ENCODE measurements around the gene CHPF2.

The CHPF2 gene

GRCh38 chr7:151235091-151235787 lies 3.0 kb downstream of the CHPF2 start:
- no peak for DNase-seq

- DNase-seq, result no peak
Measured at GRCh38 chr7:151236406-151236805, 4.1 kb downstream of the CHPF2 start.

GRCh38 chr7:151237244-151238189 lies 5.2 kb downstream of the CHPF2 start:
- DNase-seq, result no peak

- no peak for DNase-seq
Measured at GRCh38 chr7:151238190-151238810, 6.0 kb downstream of the CHPF2 start.

GRCh38 chr7:151238924-151239836 lies 6.9 kb downstream of the CHPF2 start:
- DNase-seq, result no peak

GRCh38 chr7:151239837-151240459 lies 7.7 kb downstream of the CHPF2 start:
- DNase-seq, result no peak

GRCh38 chr7:151240536-151240935 lies 8.3 kb downstream of the CHPF2 start:
- DNase-seq, result no peak

- DNase-seq, result no peak
Measured at GRCh38 chr7:151240942-151241754, 8.9 kb downstream of the CHPF2 start.

- no peak for DNase-seq
Measured at GRCh38 chr7:151241755-151242096, 9.4 kb downstream of the CHPF2 start.

GRCh38 chr7:151242159-151243044 lies 10.1 kb downstream of the CHPF2 start:
- DNase-seq, result no peak

GRCh38 chr7:151243045-151243349 lies 10.7 kb downstream of the CHPF2 start:
- no peak for DNase-seq

GRCh38 chr7:151243408-151244195 lies 11.3 kb downstream of the CHPF2 start:
- DNase-seq, result peak; percentile 73

GRCh38 chr7:151244196-151244840 lies 12.0 kb downstream of the CHPF2 start:
- peak; percentile 82 for DNase-seq

GRCh38 chr7:151244841-151245346 lies 12.6 kb downstream of the CHPF2 start:
- no peak for DNase-seq

GRCh38 chr7:151245360-151246101 lies 13.2 kb downstream of the CHPF2 start:
- DNase-seq, result peak; percentile 87

GRCh38 chr7:151246102-151246850 lies 14.0 kb downstream of the CHPF2 start:
- DNase-seq, result no peak

Data from activated effector memory CD4-positive, alpha-beta T cell treated with anti-CD3 and anti-CD28 coated beads, Interleukin-2, amount 50 U/mL, for 16 hours (primary cell).